Activated T-cell treated with anti-CD3 and anti-CD28 coated beads for 24 hours (primary cell): ENCODE data around the gene RBM8A.

Source experiments
- DNase-seq: peaks from one replicate; pipeline ENCODE4 v3.0.0-alpha.2; 2020; ENCODE audit warnings: low read depth

RBM8A gene

DNA sequence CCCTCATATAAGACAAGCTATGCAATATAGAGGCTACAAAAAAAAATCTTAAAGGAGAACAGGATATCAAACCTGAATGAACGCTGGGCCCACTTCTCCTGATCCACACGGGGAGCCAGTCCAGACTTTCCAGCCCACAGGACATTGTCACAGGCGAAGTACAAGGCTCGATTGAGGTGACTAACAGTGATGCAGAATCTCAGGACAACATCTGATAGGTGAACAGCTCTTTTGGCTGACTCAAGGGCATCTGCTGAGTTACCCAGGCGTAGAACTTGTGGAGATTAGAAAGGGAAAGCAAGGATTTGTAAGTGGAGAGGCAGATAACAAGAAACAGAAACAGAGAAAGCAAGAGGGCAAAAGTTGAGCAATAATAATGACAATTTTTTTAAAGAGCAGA, 10.5 kb downstream of the RBM8A start:
- no peak for DNase-seq

DNA sequence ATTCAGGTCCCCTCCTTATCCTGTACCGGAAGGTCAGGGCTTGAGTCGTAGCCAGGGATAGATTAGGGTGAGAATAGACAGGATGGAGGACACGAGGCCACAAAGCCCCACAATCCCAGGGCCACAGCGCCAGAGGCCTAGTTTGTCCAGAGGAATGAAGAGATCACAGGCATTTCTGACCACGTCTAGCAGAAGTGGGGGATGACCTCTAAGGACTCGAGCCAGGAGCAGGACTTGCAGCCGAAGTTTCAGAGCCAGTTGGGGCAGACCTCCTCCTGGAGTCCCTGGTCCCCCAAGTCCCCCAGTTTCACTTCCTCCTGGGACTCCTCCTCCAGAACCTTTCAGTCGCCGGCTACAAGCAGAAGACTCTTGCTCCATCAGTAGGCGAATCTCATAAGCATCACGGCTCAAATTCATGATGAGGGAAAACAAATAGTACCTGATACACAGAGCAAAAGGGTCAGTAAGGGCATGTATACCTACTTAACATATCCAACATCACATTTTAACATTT, 15.1 kb downstream of the RBM8A start:
- no peak for DNase-seq

DNA sequence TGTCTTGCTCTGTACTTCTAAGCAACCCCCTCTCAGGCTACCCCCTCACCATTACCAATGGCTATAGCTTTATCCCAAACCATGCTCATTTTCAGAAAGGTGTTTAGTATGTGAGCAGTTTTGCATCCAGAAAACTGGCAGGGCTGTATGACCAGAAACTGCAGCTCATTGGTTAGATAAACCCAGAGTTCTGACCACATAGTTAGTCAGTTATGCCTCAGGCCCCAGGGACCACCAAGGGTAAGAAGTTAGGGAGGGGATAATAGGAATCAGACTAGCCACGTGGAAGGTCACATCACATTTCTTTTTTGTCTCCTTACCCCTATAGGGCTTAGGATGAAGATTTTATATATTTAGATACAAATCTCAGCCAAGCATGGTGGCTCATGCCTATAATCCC, 18.6 kb downstream of the RBM8A start:
- DNase-seq = no peak

DNA sequence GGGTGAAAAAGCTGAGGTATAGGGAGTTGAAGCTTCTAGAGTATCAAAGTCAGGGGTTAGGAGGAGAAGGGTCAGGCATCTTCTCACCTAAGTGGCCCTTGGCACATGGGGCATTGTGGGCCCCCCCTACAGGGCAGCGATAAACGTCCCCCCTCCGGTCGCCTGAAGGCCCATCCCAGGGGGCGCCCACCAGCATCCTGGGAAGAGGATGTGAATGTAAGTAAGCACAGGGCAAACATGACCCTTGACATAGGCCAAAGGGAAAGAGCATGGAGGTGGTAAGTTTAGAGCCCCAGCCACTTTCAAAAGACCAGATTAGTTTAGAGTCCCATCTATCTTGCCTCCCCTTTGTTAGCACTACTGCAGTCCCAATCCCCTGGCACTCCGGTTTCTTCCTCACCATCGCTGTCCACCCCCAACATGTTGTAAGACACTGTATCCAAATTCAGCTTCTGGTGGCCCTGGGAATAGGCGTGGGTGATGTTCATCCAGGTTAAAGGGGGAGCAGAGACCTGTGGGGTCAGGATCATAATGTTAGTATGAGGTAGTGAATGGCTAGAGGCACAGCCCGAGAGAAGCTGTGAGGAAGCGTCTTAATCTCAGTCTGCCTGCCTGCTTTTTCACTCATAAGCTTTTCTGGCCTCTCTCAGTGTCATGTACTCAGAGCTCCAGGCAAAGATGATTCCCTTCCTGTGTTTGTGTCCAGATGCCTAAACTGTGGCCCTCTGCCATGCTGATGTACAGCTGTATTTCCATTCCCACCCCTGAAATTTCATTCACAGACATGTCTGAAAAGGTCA, 20.1 kb downstream of the RBM8A start:
- no peak for DNase-seq

DNA sequence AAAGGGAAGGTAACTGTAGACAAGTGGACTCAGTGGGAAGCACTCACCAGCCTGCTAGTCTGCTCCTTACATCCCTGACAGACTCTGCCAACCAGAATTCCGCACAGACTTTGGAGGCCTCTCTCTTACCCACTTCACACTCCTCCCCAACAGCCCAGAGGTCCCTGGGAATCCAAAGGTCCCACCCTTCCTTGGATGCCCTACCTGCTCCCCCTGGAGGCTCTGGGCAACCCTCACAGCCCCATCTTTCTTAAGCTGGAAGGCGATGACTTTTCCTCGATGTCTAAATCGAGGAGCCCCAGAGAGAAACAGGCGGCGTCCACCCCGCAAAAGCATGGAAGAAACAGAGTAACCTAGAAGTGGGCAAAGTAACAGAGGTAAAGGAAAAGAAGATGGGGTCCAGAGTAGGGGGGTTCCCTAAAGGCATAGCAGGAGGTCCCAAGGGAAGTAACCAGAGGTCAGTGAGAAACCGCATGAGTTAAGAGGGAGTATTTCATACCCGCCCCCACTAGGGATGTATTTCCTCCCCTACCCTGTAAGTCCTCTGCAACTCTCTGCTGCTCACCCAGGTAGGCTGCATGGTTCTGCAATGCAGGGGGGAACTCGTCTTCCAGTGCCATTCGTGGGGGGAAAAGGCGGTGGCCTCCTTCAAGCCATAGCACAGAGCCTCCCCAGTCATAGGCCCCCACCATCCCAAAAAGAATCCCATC, 25.8 kb downstream of the RBM8A start:
- no peak for DNase-seq

DNA sequence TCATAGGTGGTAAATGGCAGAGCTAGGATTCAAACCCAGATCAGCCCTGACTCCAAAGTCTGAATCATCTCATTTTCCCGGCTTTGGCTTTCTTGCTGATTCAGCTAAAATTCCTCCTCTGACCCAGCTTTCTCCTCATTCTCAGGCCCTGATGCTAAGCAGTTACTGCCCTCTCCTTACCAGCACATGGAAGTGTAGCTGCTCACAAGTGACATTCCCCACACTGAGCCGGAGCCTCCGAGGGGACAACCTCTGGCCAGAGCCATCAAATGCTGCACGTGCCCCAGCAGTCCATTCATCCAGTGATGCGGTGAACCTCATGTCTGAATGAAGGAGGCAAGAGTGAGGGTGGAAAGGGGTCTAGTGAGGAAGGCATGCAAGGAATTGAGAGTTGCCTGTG, 28.5 kb downstream of the RBM8A start:
- DNase-seq = no peak

DNA sequence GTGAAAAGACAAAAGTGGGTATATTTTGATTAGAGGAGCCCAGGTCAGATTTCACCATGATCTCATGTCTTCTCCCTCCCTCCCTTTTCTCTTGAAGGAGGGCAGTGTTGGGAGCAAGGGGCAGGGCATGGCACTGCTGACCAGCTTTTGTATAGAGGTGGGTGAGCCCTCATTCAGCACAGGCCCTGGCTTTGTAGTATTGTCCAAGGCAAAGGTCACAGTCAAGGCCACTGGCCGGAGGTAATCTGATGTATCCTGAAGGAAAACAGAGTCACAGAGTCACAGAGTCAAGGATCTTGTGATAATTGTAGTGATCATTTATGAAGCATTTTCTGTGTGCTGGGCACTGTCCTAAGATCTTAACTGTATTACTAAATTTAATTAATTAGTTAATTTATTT, 29.3 kb downstream of the RBM8A start:
- DNase-seq = no peak

DNA sequence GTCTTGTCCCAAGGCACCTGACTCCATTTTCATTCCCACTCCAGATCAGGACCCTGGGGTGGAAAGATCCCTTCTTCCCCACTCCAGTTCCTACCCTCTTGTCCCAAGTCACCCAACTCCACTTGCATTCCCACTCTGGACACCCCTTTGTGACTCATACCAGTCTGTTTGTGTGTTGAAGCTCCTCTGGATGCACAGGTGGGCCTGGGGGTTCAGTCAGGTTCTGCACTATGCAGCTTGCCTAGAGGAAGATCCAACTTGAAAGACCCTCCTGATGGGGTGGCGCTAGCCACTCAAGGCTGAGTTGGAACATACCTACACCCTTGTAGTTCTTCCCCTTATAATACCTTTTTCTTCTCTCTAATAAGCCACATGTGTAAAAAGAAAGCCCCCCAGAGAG, 31.8 kb downstream of the RBM8A start:
- DNase-seq = no peak

DNA sequence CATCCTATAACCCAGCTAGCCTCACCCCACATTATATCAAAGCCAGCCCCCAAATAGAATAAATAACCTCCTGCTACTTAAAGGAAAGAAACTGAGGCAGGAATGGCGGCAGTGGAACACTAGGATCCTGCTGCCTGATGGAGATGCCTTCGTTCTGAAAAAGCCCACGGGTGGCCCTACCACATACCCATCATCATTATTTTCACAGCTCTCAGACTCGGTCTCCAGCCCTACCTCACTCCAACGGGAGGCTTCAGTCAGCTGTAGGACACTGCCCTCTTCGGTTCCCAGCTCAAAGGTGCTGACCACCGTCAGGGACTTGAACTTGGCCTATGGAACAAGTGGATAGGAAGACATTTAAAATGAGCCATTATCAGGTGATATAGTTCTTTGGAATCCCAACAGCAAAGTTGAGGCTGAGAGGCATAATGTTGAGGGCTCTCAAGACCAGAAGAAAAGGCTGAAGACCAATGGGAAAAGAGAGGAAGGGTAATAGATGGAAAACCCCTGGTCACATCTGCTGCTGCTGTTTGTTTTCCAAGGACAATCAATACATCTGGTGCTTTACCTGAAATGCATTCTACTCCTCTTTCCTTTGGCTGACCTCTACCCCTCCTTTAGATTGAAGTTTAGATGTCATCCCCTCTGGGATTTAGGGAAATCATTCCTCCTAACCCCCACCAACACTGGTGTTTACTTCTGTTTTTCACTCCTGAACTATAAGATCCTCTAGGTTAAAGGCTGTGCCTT, 33.8 kb downstream of the RBM8A start:
- no peak for DNase-seq

DNA sequence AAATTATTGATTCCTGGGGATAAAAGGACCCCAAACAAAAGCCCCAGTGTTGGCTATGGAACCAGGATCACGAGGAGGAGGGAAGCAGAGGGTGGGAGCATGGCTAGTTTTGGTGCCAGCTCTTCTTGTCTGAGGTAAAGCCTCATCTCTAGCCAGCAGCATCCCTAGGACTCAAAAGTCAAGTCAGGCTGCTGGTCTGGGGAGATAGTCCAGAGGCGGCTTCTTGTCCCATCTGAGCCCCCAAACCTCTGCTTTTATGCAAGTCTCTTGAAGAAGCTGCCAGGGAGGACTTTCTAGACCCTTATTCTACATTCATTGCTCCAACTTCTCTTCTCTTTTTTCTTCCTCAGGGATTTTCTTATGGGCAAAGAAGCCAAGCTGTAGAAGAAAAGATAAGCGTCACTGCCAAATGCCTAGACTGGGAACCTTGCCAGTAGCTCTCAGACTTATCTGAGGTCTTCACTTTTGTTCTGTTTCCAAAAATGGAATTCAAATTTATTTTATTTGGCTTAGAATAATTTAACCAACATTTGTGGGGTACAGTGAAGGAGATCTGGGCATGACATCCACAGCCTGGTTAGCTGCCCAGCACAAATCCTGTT, 34.7 kb downstream of the RBM8A start:
- no peak for DNase-seq

DNA sequence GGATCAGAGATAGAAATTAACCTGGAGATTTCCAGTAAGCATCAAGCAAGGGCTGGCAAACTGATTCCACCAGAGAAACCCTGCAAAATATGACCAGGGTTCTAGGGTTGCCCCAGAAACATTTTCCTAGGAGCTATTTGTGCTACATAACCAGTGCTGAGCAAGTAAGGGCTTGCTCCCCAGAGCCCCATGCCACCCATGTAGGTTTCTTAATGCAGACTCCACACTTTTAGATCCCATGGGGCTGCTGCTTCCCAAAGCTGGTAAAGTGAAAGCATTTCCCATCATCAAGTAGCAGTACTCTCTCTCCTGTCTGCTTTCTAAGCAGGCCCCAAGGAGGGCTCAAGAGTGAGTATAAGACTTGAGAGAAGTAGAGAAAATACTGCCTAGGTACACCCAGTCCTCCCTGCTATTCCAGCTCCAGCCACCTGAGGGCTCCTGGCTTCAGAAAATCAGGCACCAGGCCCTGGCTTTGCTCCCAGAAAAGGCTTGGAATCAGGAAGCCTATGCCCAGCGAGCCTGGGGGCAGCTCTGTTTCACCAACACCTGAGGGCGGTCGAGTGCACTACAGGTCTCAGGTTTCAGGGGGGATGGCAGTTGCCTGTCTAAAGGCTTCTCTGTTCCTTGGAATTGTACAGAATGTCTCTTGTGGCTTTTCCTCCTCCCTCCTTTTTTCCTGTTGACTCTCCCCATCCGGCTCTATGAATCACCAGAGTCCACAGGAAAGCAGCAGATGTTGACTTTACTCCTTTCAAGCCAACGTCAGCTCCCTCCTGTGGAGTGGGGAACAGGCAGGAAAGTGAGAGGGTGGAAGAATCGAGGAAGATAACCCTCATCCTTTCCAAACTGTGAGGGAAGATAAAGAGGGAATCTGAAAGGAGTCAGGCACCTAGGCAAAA, 35.4 kb downstream of the RBM8A start:
- peak; percentile 26 for DNase-seq

DNA sequence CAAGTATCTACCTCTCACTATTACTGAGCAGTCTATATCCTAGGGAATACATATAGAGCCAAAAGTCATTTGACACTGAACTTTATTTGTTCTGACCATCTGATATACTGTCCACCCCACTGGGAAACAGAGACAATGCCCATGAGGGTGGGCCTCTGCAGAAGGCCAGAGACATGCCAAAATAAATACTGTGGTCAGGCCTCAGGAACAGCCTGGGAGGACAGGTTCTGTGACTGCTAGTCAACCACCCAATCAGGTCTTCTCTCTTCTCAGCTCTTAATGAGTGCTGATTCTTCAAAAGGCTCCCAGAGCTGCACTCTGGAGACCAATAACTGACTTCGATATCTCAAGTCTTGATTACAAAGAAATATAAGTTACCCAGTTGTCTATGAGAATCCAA, 36.1 kb downstream of the RBM8A start:
- DNase-seq = no peak

DNA sequence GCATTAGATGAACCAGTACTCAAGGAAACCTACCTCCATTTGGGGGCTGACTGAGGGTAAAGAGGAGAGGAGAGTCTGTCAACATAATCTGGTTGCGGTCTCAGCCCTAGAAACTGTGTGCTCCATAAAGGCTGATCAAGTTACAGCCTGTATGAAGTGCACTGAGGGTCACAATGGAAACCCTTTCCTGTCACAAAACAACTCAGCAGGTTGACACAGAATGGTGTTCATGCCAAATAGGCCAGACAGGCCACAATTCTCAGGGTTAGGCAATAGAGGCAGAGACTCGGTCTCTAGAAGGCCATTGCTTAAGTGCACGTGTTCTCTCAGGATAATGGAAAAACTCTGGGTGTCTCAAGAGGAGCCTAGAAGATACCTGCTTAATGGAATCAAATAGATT, 37.6 kb downstream of the RBM8A start:
- no peak for DNase-seq

DNA sequence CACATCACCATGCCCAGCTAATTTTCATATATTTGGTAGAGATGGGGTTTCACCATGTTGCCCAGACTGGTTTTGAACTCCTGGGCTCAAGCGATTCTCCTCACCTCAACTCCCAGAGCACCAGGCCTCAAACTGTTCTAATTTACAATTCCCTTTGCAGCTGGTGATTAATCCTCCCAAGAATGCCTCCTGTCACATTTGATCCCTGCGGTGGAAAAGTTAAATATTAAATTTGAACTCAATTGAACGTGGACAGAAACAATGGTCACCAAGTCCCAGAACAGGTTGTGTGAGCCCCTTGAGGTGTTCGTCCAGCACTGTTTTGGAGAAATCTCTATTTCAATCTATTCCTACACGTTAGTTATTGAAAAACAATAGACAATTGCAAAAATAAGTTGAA, 39.7 kb downstream of the RBM8A start:
- no peak for DNase-seq

DNA sequence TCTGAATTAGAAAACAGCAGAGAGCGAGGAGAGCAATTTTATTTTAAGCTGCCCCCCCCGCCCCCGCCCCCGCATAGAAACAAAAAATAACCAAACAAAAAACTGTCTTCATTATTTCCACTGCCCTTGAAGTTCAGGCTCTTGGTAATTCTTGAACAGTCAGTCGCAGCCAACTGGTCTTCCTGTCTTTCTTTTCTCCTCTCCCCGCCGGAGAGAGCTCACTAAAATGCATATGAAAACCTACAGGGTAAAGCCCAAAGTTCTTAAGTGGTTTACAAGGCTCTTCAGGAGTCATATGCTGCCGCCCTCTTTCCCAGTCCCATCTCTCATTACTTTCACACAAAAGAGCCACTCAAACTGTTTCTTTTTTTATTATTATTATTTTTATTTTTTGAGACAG, 40.5 kb downstream of the RBM8A start:
- DNase-seq = no peak

DNA sequence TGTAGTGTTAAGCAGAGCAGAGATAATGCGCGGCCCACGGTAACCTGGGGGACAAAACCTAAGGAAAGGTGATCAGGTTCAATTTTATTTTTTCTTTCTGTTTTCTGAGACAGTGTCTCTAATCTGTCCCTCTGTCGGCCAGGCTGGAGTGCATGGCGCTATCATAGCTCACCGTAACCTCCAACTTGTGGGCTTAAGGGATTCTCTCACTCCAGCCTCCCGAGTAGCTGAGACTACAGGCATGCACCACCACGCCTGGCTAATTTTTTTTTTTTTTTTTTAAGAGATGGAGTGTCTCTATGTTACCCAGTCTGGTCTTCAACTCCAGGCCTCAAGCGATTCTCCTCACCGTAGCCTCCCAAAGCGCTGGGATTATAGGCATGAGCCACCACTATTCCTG, 40.9 kb downstream of the RBM8A start:
- no peak for DNase-seq

DNA sequence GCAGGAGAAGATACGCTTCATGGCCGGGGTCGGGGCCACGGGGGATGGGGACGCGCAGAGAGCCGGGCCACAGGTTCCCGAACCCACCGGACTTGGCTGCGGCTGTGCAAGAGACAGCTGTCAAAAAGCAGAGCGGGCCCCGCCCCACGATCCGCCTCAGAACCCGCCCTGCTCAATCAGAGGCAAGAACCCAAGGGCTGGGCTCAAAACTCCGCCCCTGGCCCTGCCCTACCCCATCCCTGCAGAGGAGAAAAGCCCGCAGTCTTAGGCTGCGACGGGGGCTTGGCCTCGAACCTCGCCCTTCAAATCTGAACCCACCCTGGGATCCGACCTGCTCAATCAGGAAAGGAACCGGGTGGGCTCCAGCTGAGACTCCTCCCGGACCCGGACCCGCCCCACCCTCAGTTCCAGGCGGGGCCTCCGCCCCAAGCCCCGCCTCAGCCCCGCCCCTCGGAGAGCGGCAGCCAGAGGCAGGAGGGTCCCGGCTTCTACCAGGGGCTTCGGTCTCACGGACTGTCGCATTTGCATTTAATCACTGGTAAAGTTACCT, 41.5 kb downstream of the RBM8A start, which contains the start of gene ANKRD35:
Gene ANKRD35 (minus strand): TSS at position 129 of the 550 bp plus-strand sequence. CDS start 108 bp downstream, at position 21.
- DNase-seq = peak; percentile 82

DNA sequence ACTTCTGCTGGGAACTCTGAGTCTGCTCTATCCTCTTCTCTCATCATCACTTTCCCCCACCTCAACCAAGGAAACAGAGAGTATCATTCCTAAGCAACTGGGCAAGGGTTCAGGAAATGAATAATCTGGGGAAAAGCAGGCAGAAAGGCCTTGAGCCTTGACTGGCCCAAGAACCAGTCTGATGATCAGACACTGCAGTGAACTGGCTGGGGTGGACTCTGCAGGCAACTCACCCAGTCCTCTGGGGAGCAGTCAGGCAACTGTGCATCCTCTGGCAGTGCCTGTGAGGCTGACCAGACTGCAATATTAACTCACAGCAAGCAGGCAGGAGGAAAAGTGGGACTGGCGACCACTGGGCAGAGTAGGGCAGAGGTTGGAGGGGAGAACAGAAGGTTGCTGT, 42.6 kb downstream of the RBM8A start:
- no peak for DNase-seq

DNA sequence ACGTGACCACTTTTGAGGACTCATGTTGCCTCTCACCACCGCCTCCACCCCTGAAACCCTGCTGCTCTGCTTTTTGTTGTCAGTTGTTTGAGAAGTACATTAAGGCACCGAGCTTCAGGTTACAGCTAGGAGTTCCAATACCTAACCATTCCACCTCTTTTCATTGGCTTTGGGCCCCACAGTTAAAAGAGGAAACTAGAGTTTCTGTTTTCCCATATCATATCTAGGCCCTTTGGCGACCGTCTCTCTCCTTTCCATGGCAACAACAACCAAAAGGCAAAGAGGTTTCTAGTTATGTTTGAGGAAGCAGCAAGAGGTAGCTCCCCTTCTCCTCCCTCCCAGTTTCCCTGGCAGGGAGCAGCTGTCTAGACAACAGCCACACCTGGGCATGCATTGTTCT, 47.5 kb downstream of the RBM8A start:
- DNase-seq = no peak

DNA sequence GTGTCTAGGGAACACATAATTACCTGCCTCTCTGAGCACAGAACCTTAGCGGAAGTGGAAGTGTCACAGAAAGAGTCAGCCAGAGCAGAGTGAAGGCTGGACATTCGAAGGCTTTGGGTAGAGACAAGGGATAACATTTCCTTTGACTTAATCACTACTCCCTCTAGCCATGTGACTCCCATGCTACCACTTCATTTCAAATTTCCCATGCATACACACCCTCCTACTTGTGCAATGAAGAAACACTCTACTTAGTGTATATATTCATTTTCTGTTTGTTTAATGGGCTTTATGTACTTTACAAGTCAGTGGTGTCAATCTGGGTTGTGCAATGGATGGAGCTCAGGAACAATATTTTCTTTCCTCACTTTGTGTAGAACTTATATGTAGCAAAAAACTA, 48.6 kb downstream of the RBM8A start:
- no peak for DNase-seq

DNA sequence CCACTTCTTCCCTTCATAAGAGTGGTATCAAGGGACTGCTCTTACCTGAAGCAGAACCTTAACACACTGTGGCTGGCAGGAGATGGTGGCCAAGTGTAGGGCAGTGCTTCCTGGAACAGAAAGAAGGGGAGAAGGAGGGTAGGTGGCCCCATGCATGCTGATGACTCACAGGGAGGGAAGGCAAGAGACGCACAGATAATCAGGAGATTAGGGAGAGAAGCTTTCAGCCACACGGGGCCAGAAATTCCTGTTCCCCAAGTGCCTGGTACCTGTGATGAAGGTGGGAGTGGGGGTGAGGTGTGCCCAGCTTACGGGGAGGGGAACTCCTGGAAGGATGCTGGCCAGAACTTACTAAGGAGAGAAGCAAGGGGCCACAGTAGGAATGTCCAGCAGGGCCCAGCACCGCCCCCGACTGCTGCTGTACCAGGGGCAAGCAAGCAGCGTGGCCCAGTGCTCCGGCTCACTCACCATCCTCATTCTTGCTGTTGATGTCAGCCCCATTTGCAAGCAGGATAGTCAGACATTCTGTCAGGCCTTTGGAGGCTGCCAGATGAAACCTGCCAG, 49.3 kb downstream of the RBM8A start:
- DNase-seq = no peak
